ENCODE data around the gene CLEC16A. TPM values are rescaled to one million over a fixed set of nuclear protein-coding genes. Genes with fewer than 3 reads are reported as not detected.

The CLEC16A gene
- total RNA-seq, 1 experiment from 2014 or later: 12.7 TPM

DNA sequence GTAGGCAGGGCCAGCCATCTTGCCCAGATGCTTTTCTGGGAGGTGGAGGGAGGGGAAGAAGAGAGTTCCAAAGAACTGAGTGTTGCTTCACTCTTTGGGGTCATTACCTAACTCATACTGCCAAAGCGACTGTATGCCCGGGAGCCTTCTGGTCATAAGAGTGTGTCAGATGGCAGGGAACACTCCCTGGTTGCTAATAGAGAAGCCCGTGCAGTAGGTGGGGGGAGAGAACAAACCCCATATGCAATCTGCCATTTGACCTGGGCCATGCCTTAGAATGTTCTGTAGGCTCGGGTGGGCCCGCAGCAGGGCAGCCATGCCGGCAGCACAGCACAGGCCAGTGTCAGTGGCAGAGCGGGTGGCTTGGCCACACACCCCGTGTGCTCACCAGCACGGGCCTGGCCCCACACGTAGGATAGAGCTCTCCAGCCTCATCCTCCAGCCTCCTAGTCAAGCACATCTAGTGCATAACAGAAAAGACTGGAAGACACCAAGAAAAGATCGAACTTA lies 191.2 kb downstream of the CLEC16A start:
- DNase-seq (ENCODE audit: low spot score): no peak

DNA sequence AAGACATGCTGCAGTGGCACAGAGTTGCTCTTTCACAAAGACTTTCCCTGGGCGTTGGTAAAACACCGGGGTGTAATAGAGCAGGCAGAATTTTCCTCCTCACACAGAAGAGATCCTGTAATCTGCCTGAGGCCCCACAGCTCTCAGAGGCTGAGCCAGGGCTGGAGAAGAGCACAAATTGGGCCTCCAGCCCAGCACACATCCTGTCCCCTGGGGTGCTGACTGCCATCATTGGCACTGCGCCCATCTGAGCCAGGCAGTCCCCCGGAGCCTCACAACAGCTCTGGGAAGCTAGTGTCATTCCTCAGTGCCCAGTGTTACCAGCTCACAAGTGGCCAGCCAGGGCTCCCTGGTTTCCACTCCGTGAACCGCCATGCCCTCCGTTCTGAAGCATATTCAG lies 192.2 kb downstream of the CLEC16A start:
- no peak for DNase-seq (ENCODE audit: low spot score)

DNA sequence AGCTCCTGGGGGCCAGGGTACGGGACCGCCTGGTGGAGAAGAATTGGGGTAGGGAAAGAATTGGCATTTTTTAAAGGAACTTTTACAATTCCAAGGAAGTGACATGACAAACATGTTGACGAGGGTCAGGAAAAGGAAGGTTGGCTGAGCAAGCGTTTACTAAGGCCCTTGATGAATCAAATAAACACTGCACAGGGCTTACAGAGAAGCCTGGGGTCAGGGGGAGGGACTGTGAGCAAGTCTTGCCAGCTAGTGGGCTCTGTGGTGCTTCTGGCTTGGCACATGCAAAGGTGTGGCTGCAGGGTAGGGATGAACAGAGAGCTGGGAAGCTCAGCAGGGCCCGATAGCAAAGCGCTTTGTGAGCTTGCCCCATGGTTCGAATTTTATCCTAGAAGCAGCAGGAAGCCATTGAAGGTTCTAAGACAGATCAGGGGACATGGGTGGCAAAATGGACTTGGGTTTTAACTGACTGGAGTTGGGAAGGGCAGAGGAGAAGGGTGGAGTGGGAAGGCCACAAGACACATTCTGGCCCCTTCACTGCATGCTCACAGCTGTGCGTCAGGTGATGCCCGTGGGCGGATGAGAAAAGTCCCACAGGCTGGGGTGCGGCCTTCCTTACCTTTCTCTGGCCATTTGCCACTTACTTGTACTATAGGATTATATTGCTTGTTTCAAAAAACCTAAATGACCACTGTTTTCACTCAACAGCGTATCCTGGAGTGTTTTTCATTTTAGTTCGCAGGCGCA lies 193.8 kb downstream of the CLEC16A start:
- DNase-seq (ENCODE audit: low spot score): no peak

DNA sequence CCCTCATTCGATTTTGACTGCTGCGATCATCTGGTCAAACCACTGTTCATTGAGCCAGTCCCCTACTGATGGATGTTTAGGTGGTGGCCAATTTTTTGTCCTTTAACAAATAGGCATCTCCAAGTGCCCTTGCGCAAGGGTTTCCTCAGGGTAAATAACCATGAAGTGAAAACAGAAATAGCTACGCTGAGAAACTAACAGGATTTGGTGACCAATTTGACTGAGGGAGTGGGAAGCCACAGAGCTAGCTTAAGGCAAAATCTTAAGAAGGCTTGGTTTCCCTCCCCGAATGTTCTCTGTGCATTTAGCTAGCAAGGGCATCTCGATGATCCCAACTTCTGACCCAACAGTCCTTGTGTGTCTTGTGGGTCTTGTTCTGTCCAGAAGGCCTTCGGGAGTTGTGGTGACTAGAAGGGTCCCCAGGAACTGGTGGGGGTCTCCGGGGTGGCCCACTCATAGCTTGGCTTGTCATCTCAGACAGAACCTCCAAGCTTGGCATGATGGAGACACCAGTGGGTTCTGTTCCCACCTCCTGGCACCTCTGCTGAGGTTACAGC lies 194.5 kb downstream of the CLEC16A start:
- no peak for DNase-seq (ENCODE audit: low spot score)

DNA sequence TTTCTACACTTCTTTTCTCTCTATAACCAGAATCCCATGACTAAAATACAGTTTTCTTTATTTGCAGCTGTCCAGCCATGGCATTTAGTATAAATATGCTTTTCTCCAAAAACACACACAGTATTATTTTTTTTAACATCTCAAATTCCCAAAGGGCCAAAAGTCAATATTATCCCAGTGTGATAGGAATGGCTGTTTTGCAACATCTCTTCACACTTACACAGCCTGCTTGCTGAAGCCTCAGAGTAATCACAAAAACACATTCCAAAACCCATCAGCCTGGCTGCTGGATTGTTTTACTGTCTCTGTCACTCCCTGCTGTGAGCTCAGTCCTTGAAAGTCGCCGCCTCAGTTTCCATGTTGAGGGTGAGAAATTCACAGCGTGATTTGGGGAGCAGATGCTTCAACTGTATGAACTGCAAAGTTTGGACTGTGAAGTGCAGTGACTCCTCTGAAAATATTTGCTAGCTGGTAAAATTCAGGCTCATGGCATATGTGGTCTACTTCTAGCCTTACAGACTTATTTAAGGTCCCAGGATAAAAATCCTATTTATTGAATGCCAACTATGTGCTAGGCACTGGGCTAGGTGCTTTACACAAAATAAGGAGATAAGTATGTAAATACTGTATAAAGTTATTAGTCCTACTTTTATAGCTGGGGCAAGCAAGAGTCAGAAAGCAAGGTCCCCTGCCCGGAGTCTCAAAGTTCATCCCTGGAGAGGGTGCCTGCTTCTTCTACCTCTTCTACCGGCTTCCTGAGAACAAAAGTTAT lies 195.1 kb downstream of the CLEC16A start:
- no peak for DNase-seq (ENCODE audit: low spot score)

DNA sequence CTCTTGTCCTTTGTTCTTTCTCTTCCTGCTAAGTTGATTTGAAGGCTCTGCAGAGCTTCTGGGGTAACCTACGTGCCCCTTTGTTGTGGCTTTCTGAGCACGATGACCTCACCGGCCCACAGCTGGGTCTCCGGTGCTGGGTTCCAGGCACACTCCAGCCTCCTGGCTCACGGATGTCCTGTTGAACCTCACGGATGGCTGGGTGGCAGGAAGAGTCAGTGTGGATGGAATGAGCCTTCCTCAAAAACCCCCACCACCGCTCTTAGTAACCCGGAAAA lies 195.7 kb downstream of the CLEC16A start:
- DNase-seq (ENCODE audit: low spot score): no peak

DNA sequence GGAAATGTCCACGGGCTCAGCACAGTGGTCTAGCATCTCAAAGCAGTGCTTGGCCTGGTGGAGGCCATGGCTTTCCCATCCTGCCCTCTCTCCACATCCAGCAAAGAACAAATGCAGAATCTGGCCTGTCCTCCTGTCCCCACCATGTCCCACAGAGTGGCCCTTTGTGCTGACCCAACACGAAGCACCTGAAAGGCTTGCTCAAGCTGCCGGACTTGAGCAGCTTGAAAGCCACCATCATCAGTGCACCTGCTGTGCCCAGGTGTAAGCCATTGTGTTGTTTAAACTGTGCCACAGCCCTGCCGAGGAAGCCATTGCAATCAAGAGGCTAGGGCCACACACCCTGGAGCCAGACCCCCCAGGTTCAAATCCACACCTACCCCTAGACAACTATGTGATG lies 196.1 kb downstream of the CLEC16A start:
- DNase-seq (ENCODE audit: low spot score): no peak

DNA sequence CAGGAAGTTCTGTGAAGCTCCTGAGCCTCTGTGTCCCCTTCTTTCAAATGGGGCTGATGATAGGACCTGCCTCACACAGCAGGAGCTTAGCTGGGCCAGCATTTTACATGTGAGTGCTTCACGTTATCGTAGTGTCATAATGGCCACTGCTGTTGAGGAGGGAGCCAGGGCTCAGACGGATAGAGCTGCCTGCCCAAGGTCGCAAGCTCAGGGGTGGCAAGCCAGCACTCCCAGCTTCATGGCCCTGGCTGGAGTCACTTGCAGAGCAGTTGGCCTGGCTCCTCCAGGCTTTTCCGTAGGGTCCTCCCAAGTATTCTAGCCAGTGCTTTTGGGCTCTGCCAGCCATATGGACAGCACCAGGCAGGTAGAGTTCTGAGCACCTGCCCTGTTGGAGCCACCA lies 196.5 kb downstream of the CLEC16A start:
- DNase-seq (ENCODE audit: low spot score): no peak

DNA sequence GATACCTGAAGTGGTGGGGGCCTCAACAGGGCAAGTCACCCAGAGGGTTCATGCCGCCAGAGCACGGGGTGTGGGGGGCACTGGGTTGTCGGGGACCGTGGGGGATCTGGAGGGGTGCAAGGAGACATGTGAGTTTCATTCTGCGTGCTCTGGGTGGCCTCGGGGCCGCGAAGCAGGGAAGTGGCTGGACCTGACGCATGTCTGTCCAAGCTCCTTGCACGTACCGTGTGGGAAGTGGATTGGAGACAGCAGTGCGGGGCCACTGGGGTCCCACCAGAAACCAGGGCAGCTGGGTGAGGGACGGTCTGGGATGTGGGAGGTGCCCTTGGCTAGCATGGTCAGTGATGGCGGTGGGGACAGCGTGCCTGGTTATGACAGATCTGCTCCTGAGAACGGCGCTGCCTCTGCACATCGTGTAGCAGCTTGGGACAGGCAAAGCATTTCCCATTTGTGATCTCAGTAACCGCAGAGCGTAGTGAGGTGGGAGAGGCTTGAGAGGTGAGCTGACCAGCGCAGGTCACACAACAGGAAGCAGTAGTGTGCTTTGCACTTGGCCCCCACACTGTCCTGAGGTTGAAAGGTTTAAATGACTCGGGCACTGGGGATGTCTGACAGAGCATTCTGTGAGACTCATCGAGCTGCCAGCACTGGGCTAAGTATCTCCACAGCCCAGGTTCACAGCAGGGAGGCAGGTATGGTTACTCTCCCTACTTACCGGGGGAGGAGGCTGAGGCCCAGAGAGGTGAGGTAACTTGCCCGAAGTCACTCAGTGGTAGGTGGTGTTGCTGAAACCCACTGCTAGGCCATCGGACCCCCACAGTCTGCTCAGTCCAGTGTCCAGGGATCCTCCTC lies 197.3 kb downstream of the CLEC16A start:
- DNase-seq (ENCODE audit: low spot score): no peak

DNA sequence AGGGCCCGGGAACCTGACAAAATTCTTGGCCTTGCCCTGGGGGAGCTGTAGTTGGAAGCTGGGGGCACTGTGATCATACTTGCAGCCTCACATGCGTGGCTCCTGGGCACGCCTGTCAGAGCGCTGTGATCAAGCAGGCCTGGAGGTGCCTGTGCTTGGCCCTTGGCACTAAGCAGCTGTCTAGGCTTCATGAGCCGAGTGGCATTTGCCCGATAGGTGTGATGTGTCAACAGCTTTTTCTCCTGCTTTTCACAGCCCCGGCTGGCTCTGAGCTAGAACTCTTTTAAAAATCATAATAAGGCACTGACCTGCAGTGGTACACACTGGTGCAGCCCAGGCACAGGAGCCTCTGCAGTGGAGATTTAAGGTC lies 197.9 kb downstream of the CLEC16A start:
- no peak for DNase-seq (ENCODE audit: low spot score)

DNA sequence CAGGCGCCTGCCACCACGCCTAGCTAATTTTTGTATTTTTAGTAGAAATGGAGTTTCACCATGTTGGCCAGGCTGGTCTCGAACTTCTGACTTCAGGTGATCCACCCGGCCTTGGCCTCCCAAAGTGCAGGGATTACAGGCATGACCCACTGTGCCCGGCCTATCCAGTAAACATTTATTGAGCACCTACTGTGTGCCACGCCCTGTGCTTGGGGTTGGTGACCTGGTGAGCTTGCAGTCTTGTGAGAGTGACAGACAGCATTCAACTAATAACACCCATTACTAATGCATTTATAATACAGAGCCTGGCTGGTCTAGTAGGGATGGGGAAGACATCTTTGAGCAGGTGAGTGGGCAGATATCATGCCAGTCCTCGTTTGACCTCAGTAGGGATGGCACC lies 198.6 kb downstream of the CLEC16A start:
- DNase-seq (ENCODE audit: low spot score): no peak

DNA sequence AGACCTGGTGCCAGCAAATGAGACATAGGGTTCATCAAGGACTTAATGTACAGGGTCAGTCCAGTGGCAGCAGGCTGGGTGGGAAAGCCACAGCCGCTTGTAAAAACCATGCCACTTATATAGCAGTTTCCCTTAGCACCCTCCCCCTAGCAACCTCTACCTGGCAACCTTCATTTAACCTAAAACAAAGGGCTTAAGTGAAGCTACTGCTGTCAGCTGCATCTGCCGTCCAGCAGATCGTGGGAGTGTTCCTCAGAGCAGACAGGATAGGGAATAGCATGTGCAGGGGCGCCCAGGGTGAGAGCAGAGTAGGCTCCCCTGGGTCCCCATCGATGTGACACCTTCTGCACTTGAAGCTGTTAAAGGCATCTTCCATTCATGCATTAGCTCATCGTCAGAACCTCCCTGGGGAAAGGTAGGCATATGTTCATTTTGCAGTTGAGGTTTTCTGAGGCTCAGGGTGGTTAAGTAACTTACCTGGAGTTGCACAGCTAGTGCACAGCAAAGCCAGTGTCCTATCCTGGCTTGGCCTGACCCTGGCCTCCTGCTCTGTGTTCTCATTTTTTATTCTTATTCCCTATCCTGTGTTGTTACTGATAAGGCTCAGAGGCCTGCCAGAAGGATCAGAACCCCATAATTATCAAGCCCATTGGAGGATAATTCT lies 199.1 kb downstream of the CLEC16A start:
- DNase-seq (ENCODE audit: low spot score): peak; percentile 28

DNA sequence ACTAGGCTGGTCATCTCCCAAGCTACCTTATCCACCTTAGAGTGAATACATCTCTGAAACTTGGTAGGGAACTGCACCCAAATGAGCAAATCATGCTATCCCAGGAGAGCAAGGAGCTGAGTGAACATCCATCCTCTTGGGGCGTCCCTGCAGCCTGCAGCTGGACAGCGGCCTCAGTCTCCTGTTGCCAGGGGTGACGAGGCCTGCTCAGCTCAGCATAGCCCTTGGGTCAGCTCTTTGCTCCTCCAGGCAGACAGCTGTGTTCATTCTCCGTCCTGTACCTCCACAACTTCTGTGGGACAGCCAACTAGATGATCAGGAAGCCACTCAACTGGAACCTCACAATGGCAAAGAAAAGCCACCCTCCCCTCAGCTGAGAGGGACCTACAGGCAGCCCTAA lies 199.8 kb downstream of the CLEC16A start:
- no peak for DNase-seq (ENCODE audit: low spot score)

DNA sequence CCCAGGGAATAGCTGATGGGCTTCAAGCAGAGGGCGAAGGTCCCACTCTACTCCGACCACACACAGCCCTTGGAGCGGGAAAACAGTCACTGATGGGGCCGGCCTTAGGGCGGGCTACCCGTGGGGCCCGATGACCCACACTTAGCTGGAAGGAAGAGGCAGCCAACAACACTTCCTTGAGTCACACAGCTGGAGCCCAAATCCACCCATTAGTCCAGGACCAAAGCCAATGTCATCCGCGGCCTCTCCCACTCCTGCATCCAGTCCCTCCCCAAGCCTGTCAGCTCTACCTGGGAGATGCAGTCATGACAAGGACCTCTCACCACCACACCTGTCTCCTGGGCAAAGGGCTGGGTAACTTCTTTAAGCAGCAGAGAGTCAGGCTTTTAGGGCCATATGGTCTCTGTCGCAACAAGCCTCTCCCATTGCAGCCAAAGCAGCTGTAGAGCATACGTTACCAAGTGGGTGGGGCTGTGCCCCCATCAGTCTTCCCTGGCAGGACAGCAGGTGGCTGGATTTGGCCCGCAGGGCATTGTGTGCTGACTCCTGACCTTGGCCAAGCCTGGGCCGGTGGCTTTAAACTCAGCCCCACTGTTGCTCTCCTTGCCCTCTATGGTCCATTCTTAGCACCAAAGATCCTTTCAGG lies 200.9 kb downstream of the CLEC16A start:
- no peak for DNase-seq (ENCODE audit: low spot score)

DNA sequence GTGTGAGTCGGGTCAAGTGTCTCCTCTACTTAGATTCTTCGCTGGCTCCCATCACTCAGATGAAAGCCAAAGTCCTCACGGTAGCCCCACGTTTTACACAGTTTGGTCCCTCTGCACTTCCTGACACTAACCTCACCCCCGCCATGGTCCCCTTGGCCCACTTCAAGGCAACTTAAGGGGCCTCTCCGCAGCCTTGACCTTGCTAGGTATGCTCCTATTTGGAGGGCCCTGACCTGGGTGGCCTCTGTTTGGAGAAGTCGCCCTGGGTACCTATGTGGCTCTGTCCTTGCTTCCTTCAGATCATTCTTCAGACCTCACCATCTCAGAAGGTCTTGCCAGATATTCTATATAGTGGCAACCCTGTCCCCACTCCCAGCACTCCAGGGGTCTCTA lies 201.5 kb downstream of the CLEC16A start:
- no peak for DNase-seq (ENCODE audit: low spot score)

DNA sequence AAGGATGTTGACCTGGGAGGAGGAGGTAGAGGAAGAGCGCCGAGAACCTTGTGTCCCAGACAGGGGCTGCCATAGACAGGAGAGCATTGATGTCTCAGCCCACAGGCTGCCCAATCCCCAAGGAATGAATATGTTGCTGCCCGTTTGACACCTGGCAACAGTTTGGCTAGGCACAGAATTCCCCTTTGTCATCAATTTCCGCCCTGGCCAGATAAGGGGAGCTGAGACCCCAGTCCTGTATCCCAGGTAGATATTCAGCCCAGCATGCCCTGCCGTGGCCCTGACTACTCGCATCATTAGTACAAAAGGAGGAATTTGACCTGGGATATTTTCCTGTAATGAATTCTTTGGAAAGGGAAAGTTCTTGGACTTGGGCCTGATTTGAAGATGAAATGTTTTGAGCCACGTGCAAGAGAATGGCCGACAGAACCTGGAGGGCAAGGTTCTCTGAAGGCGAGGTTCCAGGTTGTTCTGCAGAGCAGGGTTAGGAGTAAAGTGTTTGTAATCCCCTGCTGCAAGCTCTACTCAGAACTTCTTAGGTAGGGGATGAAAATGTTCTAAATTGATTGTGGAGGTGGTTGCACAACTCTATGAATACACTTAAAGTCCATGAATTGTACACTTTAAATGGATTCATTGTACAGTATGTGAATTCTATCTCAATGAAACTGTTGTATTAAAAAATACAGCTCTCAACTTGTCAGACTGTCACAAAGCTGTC lies 202.8 kb downstream of the CLEC16A start:
- DNase-seq (ENCODE audit: low spot score): no peak

DNA sequence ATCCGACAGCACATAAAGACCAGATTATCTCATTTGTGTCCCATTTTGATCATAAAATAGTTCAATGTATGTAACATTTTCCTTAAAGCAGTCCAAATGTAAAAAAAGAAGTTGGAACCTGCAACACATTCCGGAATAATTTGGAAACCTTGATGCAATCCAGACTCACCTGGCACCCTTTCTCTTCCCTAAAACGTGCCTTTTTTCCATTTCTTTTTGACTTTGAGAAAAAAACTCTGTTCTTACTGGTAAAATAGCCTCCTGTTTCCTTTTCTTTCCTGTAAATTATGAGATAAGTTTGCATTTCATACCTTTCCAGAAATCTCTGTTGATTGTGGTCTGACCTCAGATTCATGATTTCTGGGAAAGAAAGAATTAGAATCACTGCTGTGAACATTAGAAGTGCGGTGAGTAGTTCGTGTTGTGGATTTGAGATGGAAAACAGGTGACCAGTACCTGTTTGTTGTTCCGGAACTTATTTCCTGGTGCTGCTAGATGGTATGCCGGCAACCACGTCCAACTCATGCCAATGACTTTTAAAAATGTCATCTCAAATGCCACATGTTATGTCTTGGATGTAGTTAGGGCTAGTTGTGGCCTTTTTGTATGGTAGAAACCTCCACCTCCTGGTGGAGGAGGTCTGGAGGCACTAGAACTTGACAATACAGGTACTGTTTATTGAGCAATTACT lies 203.5 kb downstream of the CLEC16A start:
- DNase-seq (ENCODE audit: low spot score): no peak

DNA sequence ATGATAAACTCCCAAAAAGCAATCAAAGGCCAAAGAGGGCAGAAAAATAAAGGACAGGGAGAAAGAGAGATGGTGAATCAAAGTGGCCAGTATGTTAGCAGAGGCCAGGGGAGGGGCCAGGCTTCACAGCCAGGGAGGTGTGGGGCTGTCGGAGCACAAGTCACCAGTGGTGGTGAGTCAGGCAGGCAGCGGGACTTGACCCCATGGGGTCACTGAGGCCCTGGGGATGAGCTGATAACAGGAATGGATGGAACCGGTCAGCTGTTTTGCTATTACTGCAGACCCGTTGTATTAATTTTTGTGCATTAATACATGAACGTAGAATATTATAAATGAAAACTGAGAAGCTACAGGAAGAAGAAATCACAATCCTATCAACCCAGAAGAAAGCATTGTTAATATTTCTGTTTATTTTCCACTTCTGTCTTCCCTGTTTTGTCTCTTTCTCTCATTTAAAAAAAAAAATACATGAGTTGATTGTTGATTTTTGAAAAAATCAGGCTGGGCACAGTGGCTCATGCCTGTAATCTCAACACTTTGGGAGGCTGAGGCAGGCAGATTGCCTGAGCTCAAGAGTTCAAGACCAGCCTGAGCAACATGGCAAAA lies 204.8 kb downstream of the CLEC16A start:
- DNase-seq (ENCODE audit: low spot score): no peak

DNA sequence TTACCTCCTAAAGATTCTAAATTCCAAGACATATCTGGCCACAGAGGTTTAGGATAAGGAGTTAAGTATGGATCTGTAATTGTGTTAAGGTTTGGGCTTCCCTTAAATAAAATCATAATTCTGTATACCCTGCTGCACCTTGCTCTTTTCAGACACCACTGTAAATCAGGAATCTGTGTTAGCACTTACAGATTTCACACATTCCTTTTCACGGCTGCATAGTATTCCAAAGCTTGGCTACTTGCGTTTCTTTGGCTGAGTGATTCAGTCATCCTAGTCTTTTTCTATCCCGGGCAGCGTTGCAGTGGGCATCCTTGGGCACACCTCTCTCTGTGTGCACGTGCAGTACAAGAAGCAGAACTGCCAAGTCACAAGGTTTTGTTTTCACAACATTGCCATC lies 205.8 kb downstream of the CLEC16A start:
- no peak for DNase-seq (ENCODE audit: low spot score)

Measured in HT-29 (cell line).